Lower leg skin (tissue), 3 donors: Measurements from ENCODE around the gene NRL.

Experiments
- POLR2A ChIP-seq, 2 donors: fragments of 450-650 bp; IDR thresholded peaks; one replicate each; pipeline ENCODE4 v1.6.1; 2016 to 2017; ENCODE audit warnings: antibody characterized with exemption in 2 of 2, mild to moderate bottlenecking in 1 of 2, moderate library complexity in 1 of 2
- TF ChIP-seq, protein P1 (sequence below), 3 donors: fragments of 450-650 bp; IDR thresholded peaks; one replicate each; pipeline ENCODE4 v1.5.1; 2016; ENCODE audit warnings: antibody characterized with exemption in 3 of 3, mild to moderate bottlenecking in 3 of 3, moderate library complexity in 2 of 3

DNA sequence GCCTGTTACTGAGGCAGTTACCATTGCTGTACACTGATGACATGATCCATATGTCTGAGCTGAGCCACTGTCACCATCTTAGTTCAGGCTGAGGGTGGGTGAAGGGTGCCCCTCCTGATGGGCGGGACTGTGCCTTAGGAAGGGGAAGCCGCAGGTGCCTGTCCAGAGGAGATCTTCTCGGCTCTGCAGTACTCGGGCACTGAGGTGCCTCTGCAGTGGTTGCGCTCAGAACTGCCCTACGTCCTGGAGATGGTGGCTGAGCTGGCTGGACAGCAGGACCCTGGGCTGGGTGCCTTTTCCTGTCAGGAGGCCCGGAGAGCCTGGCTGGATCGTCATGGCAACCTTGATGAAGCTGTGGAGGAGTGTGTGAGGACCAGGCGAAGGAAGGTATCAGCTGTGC is 36.2 kb upstream of the NRL start:
- TF ChIP-seq, protein P1, sequence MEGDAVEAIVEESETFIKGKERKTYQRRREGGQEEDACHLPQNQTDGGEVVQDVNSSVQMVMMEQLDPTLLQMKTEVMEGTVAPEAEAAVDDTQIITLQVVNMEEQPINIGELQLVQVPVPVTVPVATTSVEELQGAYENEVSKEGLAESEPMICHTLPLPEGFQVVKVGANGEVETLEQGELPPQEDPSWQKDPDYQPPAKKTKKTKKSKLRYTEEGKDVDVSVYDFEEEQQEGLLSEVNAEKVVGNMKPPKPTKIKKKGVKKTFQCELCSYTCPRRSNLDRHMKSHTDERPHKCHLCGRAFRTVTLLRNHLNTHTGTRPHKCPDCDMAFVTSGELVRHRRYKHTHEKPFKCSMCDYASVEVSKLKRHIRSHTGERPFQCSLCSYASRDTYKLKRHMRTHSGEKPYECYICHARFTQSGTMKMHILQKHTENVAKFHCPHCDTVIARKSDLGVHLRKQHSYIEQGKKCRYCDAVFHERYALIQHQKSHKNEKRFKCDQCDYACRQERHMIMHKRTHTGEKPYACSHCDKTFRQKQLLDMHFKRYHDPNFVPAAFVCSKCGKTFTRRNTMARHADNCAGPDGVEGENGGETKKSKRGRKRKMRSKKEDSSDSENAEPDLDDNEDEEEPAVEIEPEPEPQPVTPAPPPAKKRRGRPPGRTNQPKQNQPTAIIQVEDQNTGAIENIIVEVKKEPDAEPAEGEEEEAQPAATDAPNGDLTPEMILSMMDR (IDR thresholded peaks at IDR 0.05), result no peak
- no peak for TF ChIP-seq POLR2A (IDR thresholded peaks at IDR 0.05)
